Colonic mucosa (tissue), 4 donors: ENCODE results near the gene ZNF439. TPM values are rescaled to one million over a fixed set of nuclear protein-coding genes. Genes with fewer than 3 reads are reported as not detected.
A peak's percentile ranks its signal among the peaks of the same experiment; 100 is the strongest.
"Not testable (repeated sequence)": the region's sequence is repeated elsewhere in the genome, so short reads cannot be mapped to it uniquely, and the experiment has no call there.

Experiments
- DNase-seq: peaks from one replicate; pipeline ENCODE4 v3.0.0-alpha.2; 2020
- H3K27ac ChIP-seq: fragments of 200-600 bp; one replicate; pipeline ENCODE4 v1.8.0; 2021
- H3K27me3 ChIP-seq: fragments of 200-600 bp; one replicate; pipeline ENCODE4 v1.8.0; 2021
- H3K36me3 ChIP-seq: fragments of 200-600 bp; one replicate; pipeline ENCODE4 v1.8.0; 2021
- H3K4me1 ChIP-seq: fragments of 200-600 bp; one replicate; pipeline ENCODE4 v1.8.0; 2021; ENCODE audit warnings: mild to moderate bottlenecking
- H3K4me3 ChIP-seq: fragments of 200-600 bp; one replicate; pipeline ENCODE4 v1.8.0; 2021
- H3K9ac ChIP-seq, 2 donors: one replicate each; pipeline ENCODE4 v1.7.0; 2013; ENCODE audit warnings: control low read depth in 2 of 2, low read depth in 2 of 2, low read length in 2 of 2
- H3K9me3 ChIP-seq: fragments of 200-600 bp; one replicate; pipeline ENCODE4 v1.8.0; 2021
- CTCF ChIP-seq: fragments of 200-600 bp; IDR thresholded peaks from one replicate; pipeline ENCODE4 v1.8.0; 2022; ENCODE audit warnings: antibody characterized with exemption, mild to moderate bottlenecking
- intact Hi-C: fragments of 100-400 bp; cut with DNase I; formaldehyde crosslinking; loops from one replicate; pipeline ENCODE4 v1.14.1; 2022
- total RNA-seq, 2 donors: library from RNA; stranded (reverse); fragmentation: NEBNext Ultra II Directional in 1 of 2; extraction: Animal tissue kit (Norgen Biotek cat#: 25700) in 1 of 2; gene quantifications; one replicate each; pipeline ENCODE4 v1.2.1, GENCODE V29; 2021
- donor health status: healthy.
- donor health status: DM: no; HTN: no; CAD: no.
- donor health status: DM: no; HTN: no; CAD: no.

ZNF439 gene
- total RNA-seq, 2 donors from 2014 or later, result 7.6 to 8.8 TPM

- H3K27me3 ChIP-seq, result no peaks in the 10 kb centered on the region
- H3K27ac ChIP-seq, result no peak overlapping the region
- H3K4me3 ChIP-seq, result no peak overlapping the region
- H3K9me3 ChIP-seq, result peaks cover 4% of the 10 kb centered on the region
- no peak overlapping the region for H3K9ac ChIP-seq
- no peak for DNase-seq
- intact Hi-C loops, result no loop called here
- H3K4me1 ChIP-seq, result no peaks in the 10 kb centered on the region
- H3K36me3 ChIP-seq, result no peaks in the 10 kb centered on the region
- TF ChIP-seq CTCF, result no peak
These were observed 25.2 kb downstream of the ZNF439 start for GRCh38 chr19:11873762-11874161.

- peak; percentile 48 for DNase-seq
- H3K36me3 ChIP-seq, H3K9ac ChIP-seq, H3K27me3 ChIP-seq, H3K4me3 ChIP-seq, H3K4me1 ChIP-seq, H3K9me3 ChIP-seq, H3K27ac ChIP-seq: not testable (repeated sequence)
- intact Hi-C loops, result loop anchor here (2.0 kb wide), 2 partner anchors 109 to 261 kb away; partner anchors contain the start of gene ZNF20
- peak; percentile 27 for TF ChIP-seq CTCF
These were observed 31.3 kb downstream of the ZNF439 start for GRCh38 chr19:11879687-11880266.

GRCh38 chr19:11880598-11880997 is 32.1 kb downstream of the ZNF439 start:
- Histone ChIP-seq H3K9ac (no peak overlapping the region), H3K4me1 (no peaks in the 10 kb centered on the region), H3K27me3 (no peaks in the 10 kb centered on the region), H3K27ac (no peak overlapping the region), H3K4me3 (no peak overlapping the region), H3K36me3 (no peaks in the 10 kb centered on the region), H3K9me3 (no peaks in the 10 kb centered on the region)
- no peak for TF ChIP-seq CTCF
- no peak for DNase-seq
- intact Hi-C loops, result loop anchor here (2.0 kb wide), 2 partner anchors 108 to 260 kb away; partner anchors contain the start of gene ZNF20

- Histone ChIP-seq H3K27me3 (no peaks in the 10 kb centered on the region), H3K4me1 (no peaks in the 10 kb centered on the region), H3K27ac (no peak overlapping the region), H3K4me3 (no peak overlapping the region), H3K9me3 (no peaks in the 10 kb centered on the region), H3K9ac (no peak overlapping the region), H3K36me3 (no peaks in the 10 kb centered on the region)
- peak; percentile 76 for DNase-seq
- TF ChIP-seq CTCF, result peak; percentile 62
- intact Hi-C loops, result loop anchor here (2.0 kb wide), 2 partner anchors 108 to 260 kb away; partner anchors contain the start of gene ZNF20
These were observed 32.8 kb downstream of the ZNF439 start for GRCh38 chr19:11881151-11881800.

- Histone ChIP-seq H3K36me3 (no peaks in the 10 kb centered on the region), H3K27me3 (no peaks in the 10 kb centered on the region), H3K4me1 (no peaks in the 10 kb centered on the region), H3K27ac (no peak overlapping the region), H3K9me3 (no peaks in the 10 kb centered on the region), H3K4me3 (no peak overlapping the region), H3K9ac (no peak overlapping the region)
- TF ChIP-seq CTCF, result no peak
- DNase-seq, result no peak
- intact Hi-C loops, result no loop called here
These were observed 34.1 kb downstream of the ZNF439 start for GRCh38 chr19:11882606-11883005.
